Measurements from ENCODE around the gene PELI1. TPM values are rescaled to one million over a fixed set of nuclear protein-coding genes. Genes with fewer than 3 reads are reported as not detected.

Gene PELI1
- total and polyA plus RNA-seq, 2 donors (not counting 1 experiment from before 2014, with no cell fraction given) = 5.9 to 7.7 TPM

DNA sequence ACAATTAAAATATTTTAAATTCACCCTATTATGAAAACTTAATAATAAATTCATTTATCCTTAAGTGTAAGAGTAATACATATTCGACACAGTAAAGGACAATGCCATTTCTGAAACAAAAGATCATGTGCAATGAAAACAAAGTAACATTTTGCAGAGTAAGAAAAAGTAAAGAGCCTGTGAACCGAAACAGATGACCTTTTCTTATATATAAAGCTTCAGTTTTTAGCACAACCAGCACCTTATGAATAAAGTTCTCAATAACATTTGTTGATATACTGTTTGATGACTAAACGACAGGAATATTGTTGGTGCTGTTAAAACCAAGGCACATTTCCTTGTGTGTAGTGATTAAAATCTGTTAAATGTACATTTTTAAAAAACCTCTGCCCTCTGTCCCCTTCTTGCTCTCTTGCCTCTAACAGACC lies 1.5 kb downstream of the PELI1 start:
- H3K27me3 ChIP-seq (ENCODE audit: control insufficient read depth, insufficient read depth, low read length) = no peaks in the 10 kb centered on the region
- TF ChIP-seq CTCF (conservative IDR thresholded peaks at IDR 0.05 in 1 of 2, IDR thresholded peaks at IDR 0.05 in 1 of 2; ENCODE audit: low read depth in 1 of 2, low read length in 2 of 2) = no peak
- peaks cover 5% of the 10 kb centered on the region for H3K4me1 ChIP-seq (ENCODE audit: control insufficient read depth, extremely low read depth, insufficient read depth, low read length)
- H3K9ac ChIP-seq (ENCODE audit: insufficient read depth, low read length) = peak overlapping the region; percentile 87
- H3K79me2 ChIP-seq (ENCODE audit: control insufficient read depth, insufficient read depth, low read length) = peaks cover 43% of the 10 kb centered on the region
- H3K4me2 ChIP-seq (ENCODE audit: extremely low read depth, insufficient read depth, low read length) = peak overlapping the region; percentile 94
- H4K20me1 ChIP-seq (ENCODE audit: control insufficient read depth, extremely low read depth, insufficient read depth, low read length) = no peaks in the 10 kb centered on the region
- H3K36me3 ChIP-seq (ENCODE audit: control insufficient read depth, insufficient read depth, low read length) = no peaks in the 10 kb centered on the region
- peak in 1 of 2 donors; percentile 43 for DNase-seq (ENCODE audit: low read depth in 2 of 2)
- H3K9me3 ChIP-seq (ENCODE audit: control insufficient read depth, insufficient read depth, low read depth, low read length) = no peaks in the 10 kb centered on the region
- peak overlapping the region; percentile 69 for H3K27ac ChIP-seq (ENCODE audit: insufficient read depth, low read length)
- H3K4me3 ChIP-seq (replicated peaks in 1 of 4; ENCODE audit: control extremely low read depth in 1 of 4, insufficient read depth in 1 of 4, low read depth in 3 of 4, low read length in 4 of 4) = peak overlapping the region; percentile 69 to 98 (median 82)
- peak overlapping the region; percentile 58 for H2AFZ ChIP-seq (ENCODE audit: low read length)

GRCh38 chr2:64141674-64142405 lies 2.4 kb downstream of the PELI1 start:
- Histone ChIP-seq H3K4me1 (ENCODE audit: control insufficient read depth, extremely low read depth, insufficient read depth, low read length) (peaks cover 5% of the 10 kb centered on the region), H3K27me3 (ENCODE audit: control insufficient read depth, insufficient read depth, low read length) (no peaks in the 10 kb centered on the region), H3K4me2 (ENCODE audit: extremely low read depth, insufficient read depth, low read length) (peak overlapping the region; percentile 94), H3K9ac (ENCODE audit: insufficient read depth, low read length) (peak overlapping the region; percentile 87), H3K4me3 (replicated peaks in 1 of 4; ENCODE audit: control extremely low read depth in 1 of 4, insufficient read depth in 1 of 4, low read depth in 3 of 4, low read length in 4 of 4) (peak overlapping the region; percentile 69 to 98 (median 82)), H4K20me1 (ENCODE audit: control insufficient read depth, extremely low read depth, insufficient read depth, low read length) (no peaks in the 10 kb centered on the region), H3K9me3 (ENCODE audit: control insufficient read depth, insufficient read depth, low read depth, low read length) (no peaks in the 10 kb centered on the region), H3K36me3 (ENCODE audit: control insufficient read depth, insufficient read depth, low read length) (no peaks in the 10 kb centered on the region), H3K79me2 (ENCODE audit: control insufficient read depth, insufficient read depth, low read length) (peaks cover 46% of the 10 kb centered on the region), H3K27ac (ENCODE audit: insufficient read depth, low read length) (peak overlapping the region; percentile 69), H2AFZ (ENCODE audit: low read length) (no peak overlapping the region)
- DNase-seq (ENCODE audit: low read depth in 2 of 2) = peak; percentile 43 to 56
- TF ChIP-seq CTCF (conservative IDR thresholded peaks at IDR 0.05 in 1 of 2, IDR thresholded peaks at IDR 0.05 in 1 of 2; ENCODE audit: low read depth in 1 of 2, low read length in 2 of 2) (no peak), EZH2 (IDR thresholded peaks at IDR 0.05; ENCODE audit: low read length, missing control alignments) (no peak)

- no peaks in the 10 kb centered on the region for H3K27me3 ChIP-seq (ENCODE audit: control insufficient read depth, insufficient read depth, low read length)
- H3K9me3 ChIP-seq (ENCODE audit: control insufficient read depth, insufficient read depth, low read depth, low read length) = no peaks in the 10 kb centered on the region
- no peak overlapping the region for H3K27ac ChIP-seq (ENCODE audit: insufficient read depth, low read length)
- H3K36me3 ChIP-seq (ENCODE audit: control insufficient read depth, insufficient read depth, low read length) = no peaks in the 10 kb centered on the region
- no peak overlapping the region for H3K4me2 ChIP-seq (ENCODE audit: extremely low read depth, insufficient read depth, low read length)
- TF ChIP-seq EZH2 (IDR thresholded peaks at IDR 0.05; ENCODE audit: low read length, missing control alignments) = no peak
- TF ChIP-seq CTCF (conservative IDR thresholded peaks at IDR 0.05 in 1 of 2, IDR thresholded peaks at IDR 0.05 in 1 of 2; ENCODE audit: low read depth in 1 of 2, low read length in 2 of 2) = no peak
- no peaks in the 10 kb centered on the region for H4K20me1 ChIP-seq (ENCODE audit: control insufficient read depth, extremely low read depth, insufficient read depth, low read length)
- peaks cover 5% of the 10 kb centered on the region for H3K4me1 ChIP-seq (ENCODE audit: control insufficient read depth, extremely low read depth, insufficient read depth, low read length)
- no peak for DNase-seq (ENCODE audit: low read depth in 2 of 2)
- H2AFZ ChIP-seq (ENCODE audit: low read length) = no peak overlapping the region
- no peak overlapping the region for H3K4me3 ChIP-seq (replicated peaks in 1 of 4; ENCODE audit: control extremely low read depth in 1 of 4, insufficient read depth in 1 of 4, low read depth in 3 of 4, low read length in 4 of 4)
- H3K79me2 ChIP-seq (ENCODE audit: control insufficient read depth, insufficient read depth, low read length) = peaks cover 46% of the 10 kb centered on the region
- H3K9ac ChIP-seq (ENCODE audit: insufficient read depth, low read length) = no peak overlapping the region
Measured at GRCh38 chr2:64140665-64141200, 3.5 kb downstream of the PELI1 start.

All from fibroblast of lung (primary cell).